Measurements from ENCODE around the gene DZIP1.

Gene DZIP1

DNA sequence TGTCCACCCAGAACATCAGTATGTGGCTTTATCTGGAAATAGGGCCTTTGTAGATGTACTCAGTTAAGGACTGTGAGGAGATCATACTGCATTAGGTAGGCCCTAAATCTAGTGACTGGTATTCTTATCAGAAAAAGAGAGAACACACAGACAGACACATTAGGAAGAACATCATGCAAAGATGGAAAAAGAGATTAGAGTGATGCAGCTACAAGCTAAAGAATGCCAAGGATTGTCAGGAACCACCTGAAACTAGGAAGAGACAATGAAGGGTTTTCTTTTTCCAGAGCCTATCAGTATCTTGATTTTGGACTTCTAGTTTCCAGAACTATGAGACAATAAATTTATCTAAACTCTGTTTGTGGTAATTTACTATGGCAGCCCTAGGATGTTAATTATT, 15.0 kb upstream of the DZIP1 start:
- ATAC-seq (ENCODE audit: low read depth), result no peak
- H3K27ac Mint-ChIP-seq, result no peak overlapping the region
- peaks cover 8% of the 10 kb centered on the region for H3K27me3 Mint-ChIP-seq
- no peak overlapping the region for H3K4me3 Mint-ChIP-seq
- H3K36me3 Mint-ChIP-seq, result no peaks in the 10 kb centered on the region
- no peak for DNase-seq (ENCODE audit: low spot score in 2 of 2)
- peaks cover 5% of the 10 kb centered on the region for H3K9me3 Mint-ChIP-seq
- H3K4me1 Mint-ChIP-seq, result no peaks in the 10 kb centered on the region

DNA sequence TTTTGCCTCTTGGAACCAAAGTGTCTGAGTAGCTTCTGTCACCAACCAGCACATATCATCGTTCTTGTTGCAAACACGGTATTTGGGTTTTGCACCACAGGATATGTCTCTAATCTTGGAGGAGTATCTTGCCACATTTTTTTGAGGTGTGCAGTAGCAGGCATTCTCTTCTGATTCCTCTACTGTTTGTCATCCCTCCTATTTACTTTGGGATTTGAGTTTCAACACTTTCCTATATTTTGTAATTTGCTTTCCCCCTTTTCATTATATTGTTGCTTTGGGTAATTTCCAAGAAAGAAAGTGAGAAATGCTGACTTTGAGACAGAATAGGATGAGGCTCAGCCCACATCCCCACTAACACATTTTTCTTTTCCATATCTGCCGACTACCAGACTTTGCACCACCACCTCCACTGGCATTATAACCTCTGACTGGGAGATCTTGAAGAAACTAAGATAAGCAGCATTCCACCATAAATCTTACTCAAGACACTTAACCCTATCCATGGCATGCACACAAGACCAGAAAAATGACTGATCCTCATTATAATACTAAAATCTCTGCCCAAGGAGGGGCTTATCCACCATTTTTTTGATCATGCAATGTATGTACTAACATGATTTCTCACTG, 12.0 kb upstream of the DZIP1 start:
- H3K4me1 Mint-ChIP-seq, result peaks cover 3% of the 10 kb centered on the region
- DNase-seq (ENCODE audit: low spot score in 2 of 2) (no peak), ATAC-seq (ENCODE audit: low read depth) (no peak)
- H3K27ac Mint-ChIP-seq, result no peak overlapping the region
- peaks cover 2% of the 10 kb centered on the region for H3K9me3 Mint-ChIP-seq
- no peaks in the 10 kb centered on the region for H3K36me3 Mint-ChIP-seq
- peaks cover 1% of the 10 kb centered on the region for H3K27me3 Mint-ChIP-seq
- H3K4me3 Mint-ChIP-seq, result no peak overlapping the region

DNA sequence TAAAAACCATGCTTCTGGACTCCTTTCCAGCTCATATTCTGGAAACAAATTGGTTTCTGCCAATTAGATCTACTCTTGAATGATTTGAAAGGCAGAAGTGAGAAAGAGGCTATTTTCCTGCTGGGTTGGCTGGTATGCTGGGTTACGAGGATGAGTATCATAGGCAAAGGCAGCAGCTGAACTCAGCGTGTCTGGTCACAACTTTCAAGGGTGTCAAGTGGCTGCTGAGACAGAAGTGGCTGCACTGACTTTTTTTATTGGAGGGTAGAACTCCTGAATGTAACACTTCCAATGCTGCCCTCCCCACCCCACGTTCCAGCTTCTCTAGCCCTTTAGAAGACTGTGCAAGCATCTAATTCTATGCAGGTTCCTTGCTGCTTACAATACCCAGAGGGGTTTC, 8.3 kb upstream of the DZIP1 start:
- Mint-ChIP-seq H3K4me1 (peaks cover 3% of the 10 kb centered on the region), H3K9me3 (no peaks in the 10 kb centered on the region), H3K27me3 (peaks cover 1% of the 10 kb centered on the region), H3K4me3 (no peak overlapping the region), H3K27ac (no peak overlapping the region), H3K36me3 (no peaks in the 10 kb centered on the region)
- ATAC-seq (ENCODE audit: low read depth), result no peak
- no peak for DNase-seq (ENCODE audit: low spot score in 2 of 2)

DNA sequence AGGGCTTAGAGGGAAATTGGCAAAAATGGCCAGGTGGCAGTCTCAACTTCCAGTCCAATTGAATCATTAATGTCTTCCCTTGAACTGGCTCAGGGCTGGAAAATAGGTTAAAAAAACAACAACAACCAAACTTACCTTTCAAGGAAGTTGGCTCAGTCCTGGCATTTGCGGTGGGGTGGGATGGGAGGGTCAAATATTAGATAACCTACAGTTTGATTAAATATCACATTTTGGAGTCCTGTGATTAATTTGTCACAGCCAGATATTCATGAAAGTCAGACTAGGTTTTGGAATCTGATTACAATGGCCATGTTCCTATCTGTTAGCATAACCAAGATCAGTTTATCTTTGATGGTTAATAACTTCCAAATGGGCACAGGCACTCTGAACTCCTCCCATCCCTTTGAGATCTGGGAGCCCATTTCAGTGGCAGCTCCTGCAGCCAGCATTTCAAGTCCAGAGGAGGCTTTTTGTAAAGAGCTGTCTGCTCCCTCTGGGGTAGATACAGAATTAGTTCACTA, 7.8 kb upstream of the DZIP1 start:
- H3K4me3 Mint-ChIP-seq, result no peak overlapping the region
- ATAC-seq (ENCODE audit: low read depth), result no peak

DNA sequence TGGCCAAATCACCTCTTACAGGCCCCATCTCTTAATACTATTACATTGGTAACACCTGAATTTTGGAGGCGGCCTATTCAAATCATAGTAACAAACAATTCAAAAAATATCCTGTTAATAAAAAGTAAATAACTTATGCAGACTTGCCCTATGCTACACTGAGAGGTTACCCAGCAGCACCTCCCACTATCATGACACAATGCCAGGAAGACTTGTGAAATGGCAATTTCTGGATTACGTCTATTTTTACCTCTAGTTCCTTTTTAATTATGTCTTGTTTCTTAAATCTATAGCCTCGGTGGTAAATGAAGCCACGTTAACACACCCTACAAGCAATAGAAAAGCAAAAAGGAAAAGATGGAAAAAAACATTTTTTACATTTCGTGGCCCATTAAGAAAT, 6.2 kb upstream of the DZIP1 start:
- H3K4me1 Mint-ChIP-seq, result peaks cover 3% of the 10 kb centered on the region
- ATAC-seq (ENCODE audit: low read depth) (no peak), DNase-seq (ENCODE audit: low spot score in 2 of 2) (no peak)
- peaks cover 1% of the 10 kb centered on the region for H3K27me3 Mint-ChIP-seq
- H3K36me3 Mint-ChIP-seq, result no peaks in the 10 kb centered on the region
- no peak overlapping the region for H3K4me3 Mint-ChIP-seq
- H3K27ac Mint-ChIP-seq, result no peak overlapping the region
- H3K9me3 Mint-ChIP-seq, result no peaks in the 10 kb centered on the region

More for the DNA sequence above, 7.8 kb upstream of the DZIP1 start:
- Mint-ChIP-seq H3K36me3 (no peaks in the 10 kb centered on the region), H3K27me3 (peaks cover 1% of the 10 kb centered on the region), H3K9me3 (no peaks in the 10 kb centered on the region), H3K4me1 (peaks cover 3% of the 10 kb centered on the region), H3K27ac (no peak overlapping the region)
- no peak for DNase-seq (ENCODE audit: low spot score in 2 of 2)

DNA sequence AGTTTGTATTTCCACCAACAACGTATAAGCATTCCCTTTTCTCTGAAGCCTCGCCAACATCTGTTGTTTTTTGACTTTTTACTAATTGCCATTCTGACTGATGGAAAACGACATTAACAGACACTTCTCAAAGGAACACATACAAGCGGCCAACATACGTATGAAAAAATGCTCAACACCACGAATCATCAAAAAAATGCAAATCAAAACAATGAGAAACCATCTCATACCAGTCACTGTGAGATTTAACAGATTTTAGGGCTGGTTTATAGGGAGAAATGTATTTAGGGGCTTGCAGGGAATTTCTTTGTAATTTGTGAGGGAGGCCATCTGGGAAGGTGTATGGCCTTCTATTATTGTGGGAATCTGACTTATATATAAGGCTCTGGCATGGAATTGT, 2.8 kb upstream of the DZIP1 start:
- DNase-seq (ENCODE audit: low spot score in 2 of 2), result no peak
- no peaks in the 10 kb centered on the region for H3K9me3 Mint-ChIP-seq
- H3K4me1 Mint-ChIP-seq, result no peaks in the 10 kb centered on the region
- H3K27me3 Mint-ChIP-seq, result peaks cover 6% of the 10 kb centered on the region
- ATAC-seq (ENCODE audit: low read depth), result no peak
- no peaks in the 10 kb centered on the region for H3K36me3 Mint-ChIP-seq
- no peak overlapping the region for H3K27ac Mint-ChIP-seq
- no peak overlapping the region for H3K4me3 Mint-ChIP-seq

DNA sequence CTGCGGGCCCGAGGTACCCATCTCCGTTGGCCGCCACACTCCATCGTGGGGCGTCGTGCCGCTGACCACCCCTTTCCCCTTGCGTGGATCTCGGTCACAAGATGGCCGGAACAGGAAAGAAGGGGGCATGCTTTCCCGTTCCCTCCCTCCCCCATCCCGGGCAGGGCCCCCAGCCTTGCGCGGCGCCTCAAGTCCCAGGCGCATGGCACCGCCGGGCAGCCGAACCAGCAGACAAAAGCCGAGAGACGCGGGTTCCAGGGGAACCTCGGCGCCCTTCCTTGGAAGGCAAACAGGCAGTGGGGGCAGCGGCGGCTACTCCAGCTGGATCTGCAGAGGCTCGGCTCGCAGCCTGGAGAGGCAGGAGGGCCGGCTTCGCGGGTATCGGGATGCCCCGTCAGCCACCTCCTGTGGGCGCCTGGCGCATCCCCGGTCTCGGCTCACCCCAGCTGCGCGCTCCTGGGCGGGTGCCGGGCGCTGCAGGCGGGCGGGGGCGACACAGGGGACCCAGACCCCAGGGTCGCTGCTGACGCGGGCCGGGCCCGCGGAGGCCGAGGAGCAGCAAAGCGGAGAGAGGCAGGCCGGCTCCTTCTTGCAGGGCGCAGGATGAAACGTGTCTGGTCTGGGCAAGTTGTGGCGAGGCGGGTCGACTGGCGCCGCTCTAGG, 439 bp downstream of the DZIP1 start:
- no peaks in the 10 kb centered on the region for H3K9me3 Mint-ChIP-seq
- H3K27me3 Mint-ChIP-seq, result peaks cover 14% of the 10 kb centered on the region
- no peaks in the 10 kb centered on the region for H3K4me1 Mint-ChIP-seq
- H3K27ac Mint-ChIP-seq, result no peak overlapping the region
- no peak for DNase-seq (ENCODE audit: low spot score in 2 of 2)
- H3K4me3 Mint-ChIP-seq, result no peak overlapping the region
- ATAC-seq (ENCODE audit: low read depth), result no peak
- no peaks in the 10 kb centered on the region for H3K36me3 Mint-ChIP-seq

DNA sequence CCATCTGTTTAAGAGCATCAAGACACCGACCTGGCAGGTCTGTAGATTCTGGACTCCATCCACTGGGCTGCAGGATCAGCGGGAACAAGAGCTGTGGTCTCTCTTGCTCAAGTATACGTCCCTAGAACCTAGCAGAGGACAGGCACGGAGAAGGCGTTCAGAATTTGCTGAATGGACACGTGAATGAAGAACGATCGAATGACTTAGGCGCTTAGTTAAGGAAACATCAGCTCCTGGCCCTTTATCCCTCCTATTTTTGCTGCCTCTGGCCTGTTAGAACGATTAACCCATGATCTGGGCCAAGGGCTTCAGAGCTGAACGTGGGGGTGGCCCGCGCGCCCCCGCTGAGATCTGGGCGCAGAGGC, 953 bp downstream of the DZIP1 start:
- Mint-ChIP-seq H3K27me3 (peaks cover 14% of the 10 kb centered on the region), H3K27ac (no peak overlapping the region), H3K4me3 (peak overlapping the region; percentile 54), H3K4me1 (no peaks in the 10 kb centered on the region), H3K36me3 (no peaks in the 10 kb centered on the region), H3K9me3 (no peaks in the 10 kb centered on the region)
- DNase-seq (ENCODE audit: low spot score in 2 of 2) (no peak), ATAC-seq (ENCODE audit: low read depth) (no peak)

DNA sequence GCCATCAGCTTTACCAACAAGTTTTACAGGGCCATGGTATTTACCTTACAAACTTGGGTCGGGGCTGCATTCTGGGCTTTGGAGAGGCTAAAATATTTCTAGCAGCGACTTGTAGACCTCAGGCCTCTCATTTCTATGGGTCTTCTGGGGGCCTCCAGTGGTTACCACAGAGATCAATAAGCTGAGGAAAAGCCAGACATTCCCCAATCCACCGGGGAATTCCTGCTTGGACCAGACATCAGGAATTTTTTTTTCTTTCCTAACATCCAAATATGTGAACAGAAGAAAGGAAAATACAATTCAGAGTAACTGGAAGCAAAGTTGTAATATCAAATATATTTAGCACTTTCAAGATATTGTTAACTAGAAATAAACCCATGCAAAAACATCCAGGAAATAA, 1.5 kb downstream of the DZIP1 start:
- Mint-ChIP-seq H3K4me1 (no peaks in the 10 kb centered on the region), H3K27me3 (peaks cover 14% of the 10 kb centered on the region), H3K9me3 (no peaks in the 10 kb centered on the region), H3K4me3 (no peak overlapping the region), H3K27ac (no peak overlapping the region), H3K36me3 (no peaks in the 10 kb centered on the region)
- no peak for DNase-seq (ENCODE audit: low spot score in 2 of 2)
- no peak for ATAC-seq (ENCODE audit: low read depth)

DNA sequence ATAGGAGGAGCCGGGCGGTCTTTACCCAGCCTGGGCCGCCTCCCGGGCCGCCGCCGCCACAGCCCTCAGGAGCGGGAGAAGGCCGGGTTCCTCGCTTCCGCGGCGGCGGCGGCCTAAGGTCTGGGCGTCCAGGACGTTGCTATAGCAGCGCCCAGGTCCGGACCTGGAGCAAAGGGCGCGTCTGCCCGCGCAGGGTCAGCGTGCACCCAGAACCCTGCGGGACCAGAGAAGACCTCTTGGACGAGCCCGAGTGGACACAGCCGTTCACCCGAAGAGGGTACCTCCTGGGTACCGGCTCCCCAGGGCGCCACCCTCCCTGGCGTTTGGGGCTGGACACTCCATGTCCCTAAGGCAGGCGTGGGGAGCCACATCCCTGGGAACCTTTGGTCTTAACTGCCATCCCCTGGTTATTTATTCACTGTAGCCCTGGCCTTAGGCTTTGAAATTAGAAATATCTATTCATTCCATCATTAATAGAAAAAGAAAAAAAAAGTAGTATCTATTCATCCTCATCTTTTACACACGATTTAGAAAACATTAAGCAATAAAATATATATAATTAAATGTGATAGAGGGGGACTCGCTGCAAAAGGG, 2.4 kb downstream of the DZIP1 start:
- H3K27me3 Mint-ChIP-seq, result peaks cover 14% of the 10 kb centered on the region
- H3K9me3 Mint-ChIP-seq, result no peaks in the 10 kb centered on the region
- H3K27ac Mint-ChIP-seq, result no peak overlapping the region
- DNase-seq (ENCODE audit: low spot score in 2 of 2) (no peak), ATAC-seq (ENCODE audit: low read depth) (no peak)
- H3K4me1 Mint-ChIP-seq, result no peaks in the 10 kb centered on the region
- no peak overlapping the region for H3K4me3 Mint-ChIP-seq
- H3K36me3 Mint-ChIP-seq, result no peaks in the 10 kb centered on the region

DNA sequence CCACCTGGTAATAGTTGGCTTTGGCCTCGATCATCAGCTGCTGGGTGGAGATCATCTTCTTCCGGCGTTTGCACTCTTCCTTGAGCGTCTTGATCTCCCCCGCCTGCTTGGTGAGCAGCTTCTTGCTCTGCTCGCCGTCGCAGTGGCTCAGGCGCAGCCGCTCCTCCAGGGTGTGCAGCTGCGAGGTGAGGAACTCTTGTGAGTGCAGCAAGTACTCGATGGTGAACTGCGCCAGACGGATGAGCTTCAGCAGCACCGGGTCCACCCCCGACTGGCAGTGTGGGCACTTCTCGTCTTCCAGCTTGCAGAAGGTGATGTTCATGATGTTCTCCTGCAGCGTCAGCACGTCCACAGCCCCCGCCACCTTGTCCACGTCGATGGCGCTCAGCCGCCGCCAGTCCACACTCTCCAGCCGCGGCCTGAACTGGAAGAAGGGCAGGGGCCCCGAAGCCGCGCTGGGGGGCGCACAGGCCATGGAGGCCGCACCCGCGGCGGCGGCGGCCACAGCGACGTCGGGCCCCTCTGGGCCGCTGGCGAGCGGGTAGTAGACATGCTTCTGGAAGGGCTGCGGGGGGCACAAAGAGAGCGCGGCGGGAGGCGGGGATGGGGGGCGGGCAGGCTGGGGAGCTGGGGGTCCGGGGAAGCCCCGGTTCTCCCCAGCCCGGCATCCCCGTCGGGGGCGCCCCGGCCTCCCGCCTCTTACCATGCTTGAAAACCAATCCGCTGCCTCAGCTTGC, 3.0 kb downstream of the DZIP1 start:
- no peak for ATAC-seq (ENCODE audit: low read depth)
- no peak for DNase-seq (ENCODE audit: low spot score in 2 of 2)
- H3K9me3 Mint-ChIP-seq, result no peaks in the 10 kb centered on the region
- H3K36me3 Mint-ChIP-seq, result no peaks in the 10 kb centered on the region
- H3K4me1 Mint-ChIP-seq, result no peaks in the 10 kb centered on the region
- no peak overlapping the region for H3K4me3 Mint-ChIP-seq
- no peak overlapping the region for H3K27ac Mint-ChIP-seq
- peaks cover 14% of the 10 kb centered on the region for H3K27me3 Mint-ChIP-seq

DNA sequence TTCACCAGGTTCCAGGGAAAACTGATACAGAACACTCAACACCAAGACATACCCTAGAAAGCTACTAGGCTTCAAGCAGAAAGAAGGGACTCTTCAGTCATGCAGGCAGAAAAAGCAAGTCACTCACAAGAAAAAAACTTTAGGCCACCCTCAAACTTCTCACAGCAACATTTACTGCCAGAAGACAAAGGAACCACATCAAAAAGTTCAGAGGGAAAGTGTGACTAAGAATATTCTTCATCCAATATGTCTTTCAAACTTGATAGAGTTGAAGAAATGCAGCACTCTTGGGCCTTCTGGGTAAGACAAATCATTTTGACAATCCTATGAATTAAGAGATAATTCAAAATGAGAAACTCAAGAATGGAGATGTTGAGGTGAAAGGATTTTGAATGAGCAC, 7.7 kb downstream of the DZIP1 start:
- Mint-ChIP-seq H3K27ac (peak overlapping the region; percentile 22), H3K27me3 (peaks cover 21% of the 10 kb centered on the region), H3K4me3 (no peak overlapping the region), H3K9me3 (no peaks in the 10 kb centered on the region), H3K36me3 (no peaks in the 10 kb centered on the region), H3K4me1 (no peaks in the 10 kb centered on the region)
- ATAC-seq (ENCODE audit: low read depth) (no peak), DNase-seq (ENCODE audit: low spot score in 2 of 2) (no peak)

DNA sequence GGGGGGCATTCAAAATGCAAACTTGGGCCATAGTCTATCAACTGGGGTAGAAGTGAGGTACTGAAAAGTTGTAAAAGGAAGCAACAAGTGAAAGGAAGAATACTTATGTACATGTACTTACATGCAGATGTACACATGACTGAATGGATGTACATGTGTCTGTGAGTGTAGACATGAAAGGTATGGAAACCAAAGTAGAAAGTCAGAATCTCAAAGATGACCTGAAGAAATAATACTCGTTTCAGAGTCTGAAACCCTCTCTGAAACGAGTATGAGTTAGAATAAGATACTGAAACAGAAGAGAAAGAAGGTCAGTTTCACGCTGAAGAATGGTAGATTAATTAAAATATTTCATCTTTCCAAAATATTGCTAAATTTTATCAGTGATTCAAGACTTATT, 13.9 kb downstream of the DZIP1 start:
- ATAC-seq (ENCODE audit: low read depth) (no peak), DNase-seq (ENCODE audit: low spot score in 2 of 2) (no peak)
- H3K36me3 Mint-ChIP-seq, result no peaks in the 10 kb centered on the region
- H3K4me1 Mint-ChIP-seq, result no peaks in the 10 kb centered on the region
- no peak overlapping the region for H3K27ac Mint-ChIP-seq
- H3K27me3 Mint-ChIP-seq, result peaks cover 16% of the 10 kb centered on the region
- no peaks in the 10 kb centered on the region for H3K9me3 Mint-ChIP-seq
- no peak overlapping the region for H3K4me3 Mint-ChIP-seq

DNA sequence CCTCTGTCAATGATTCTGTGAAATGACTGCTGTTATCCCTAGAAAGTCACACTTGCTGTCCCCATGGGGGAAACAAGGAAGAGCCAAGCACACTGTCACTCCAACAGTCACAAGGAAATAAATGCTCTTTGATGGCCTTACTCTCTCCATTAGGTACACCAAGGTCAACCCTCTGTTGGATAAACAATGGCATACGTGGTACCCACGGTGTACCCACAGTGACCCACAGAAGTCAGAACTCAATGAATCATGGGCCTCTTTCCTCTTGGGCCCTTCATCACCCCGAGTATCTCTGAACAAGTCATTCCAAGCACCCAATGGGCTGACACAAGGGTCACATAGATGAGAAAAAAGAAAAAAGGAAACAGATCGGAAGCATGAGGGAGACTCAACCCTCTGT, 15.4 kb downstream of the DZIP1 start:
- Mint-ChIP-seq H3K27me3 (peaks cover 13% of the 10 kb centered on the region), H3K9me3 (no peaks in the 10 kb centered on the region), H3K4me3 (no peak overlapping the region), H3K36me3 (no peaks in the 10 kb centered on the region), H3K27ac (no peak overlapping the region), H3K4me1 (no peaks in the 10 kb centered on the region)
- ATAC-seq (ENCODE audit: low read depth) (no peak), DNase-seq (ENCODE audit: low spot score in 2 of 2) (no peak)

Measured in memory B cell (primary cell).